Ishikawa (cell line): Measurements from ENCODE around the gene ST7.

ENCODE experiments used
- MAX ChIP-seq: IDR thresholded peaks from 2 replicates; pipeline ENCODE4 v1.6.1; 2012
- RAD21 ChIP-seq: IDR thresholded peaks from 2 replicates; pipeline ENCODE4 v1.6.1; 2012; ENCODE audit warnings: low read depth
- USF1 ChIP-seq: IDR thresholded peaks from 2 replicates; pipeline ENCODE4 v1.6.1; 2012

- TF ChIP-seq USF1 (no peak), MAX (no peak), RAD21 (no peak)
Observed at GRCh38 chr7:117075934-117076333, 122.6 kb downstream of the ST7 start.
